GM03348 (cell line): ENCODE results near the gene ERC2.
A peak's percentile ranks its signal among the peaks of the same experiment; 100 is the strongest.
"Not testable (repeated sequence)": the region's sequence is repeated elsewhere in the genome, so short reads cannot be mapped to it uniquely, and the experiment has no call there.

Experiments used
- DNase-seq: peaks from one replicate; pipeline ENCODE4 v3.0.0; 2012; ENCODE audit warnings: low spot score

ERC2 gene

DNA sequence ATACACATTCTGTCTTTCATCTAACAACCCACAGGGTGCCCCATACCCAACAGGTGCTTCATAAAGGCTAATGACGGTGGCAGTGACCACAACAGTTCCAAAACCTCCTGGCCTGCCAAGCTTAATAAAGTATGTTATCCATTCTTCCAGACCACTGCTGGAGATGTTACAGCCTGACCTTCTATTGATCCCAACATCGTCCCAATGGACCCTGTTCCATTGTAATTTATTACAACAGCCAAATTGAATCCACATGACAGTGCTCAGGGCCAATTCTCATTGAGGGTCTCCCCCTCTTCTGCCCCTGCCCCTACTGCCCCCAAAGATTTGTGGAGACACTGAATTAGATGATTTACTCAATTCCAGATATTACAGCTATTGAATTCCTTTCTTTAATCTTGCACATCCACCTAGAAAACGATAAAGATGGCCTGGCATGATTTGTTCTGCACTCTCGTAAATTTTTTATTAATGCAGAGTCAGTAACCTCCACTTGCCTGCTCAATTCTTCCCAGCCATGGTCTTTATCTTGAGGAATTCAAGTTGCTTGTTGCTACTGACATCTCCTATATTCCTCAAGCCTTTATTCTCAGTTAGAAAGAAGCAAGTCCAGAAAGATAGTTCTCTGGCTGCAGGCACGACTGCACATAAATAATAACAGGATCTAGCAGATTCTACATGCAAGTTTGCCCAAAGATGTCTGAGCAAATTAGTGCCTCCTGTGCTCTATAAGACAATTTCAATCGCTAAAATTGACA, 407.6 kb downstream of the ERC2 start:
- DNase-seq, result no peak

- DNase-seq, result no peak
These were observed 408.5 kb downstream of the ERC2 start for GRCh38 chr3:56059731-56060130.

GRCh38 chr3:56055951-56056350, 412.3 kb downstream of the ERC2 start:
- no peak for DNase-seq

GRCh38 chr3:56055546-56055945, 412.7 kb downstream of the ERC2 start:
- no peak for DNase-seq

DNA sequence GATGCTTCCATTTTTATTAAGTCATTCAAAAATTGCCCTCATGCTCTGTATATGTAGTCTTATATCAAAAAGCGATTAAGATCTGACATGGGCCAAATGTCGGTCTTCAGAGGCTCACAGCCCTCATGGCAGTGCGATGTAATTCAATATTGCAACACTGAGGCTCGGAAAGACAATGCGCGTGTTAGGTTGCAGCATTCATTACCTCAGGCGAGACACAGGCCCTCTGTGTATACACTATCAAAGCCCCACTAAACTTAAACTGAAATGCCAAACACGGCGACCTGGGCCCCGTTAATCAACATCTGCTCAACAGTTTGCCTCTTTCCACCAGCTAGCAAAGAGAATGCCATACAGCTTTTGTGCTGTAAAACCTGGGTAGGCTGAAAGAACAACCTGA, 413.4 kb downstream of the ERC2 start:
- no peak for DNase-seq

- DNase-seq, result no peak
These were observed 414.5 kb downstream of the ERC2 start for GRCh38 chr3:56053727-56054126.

DNA sequence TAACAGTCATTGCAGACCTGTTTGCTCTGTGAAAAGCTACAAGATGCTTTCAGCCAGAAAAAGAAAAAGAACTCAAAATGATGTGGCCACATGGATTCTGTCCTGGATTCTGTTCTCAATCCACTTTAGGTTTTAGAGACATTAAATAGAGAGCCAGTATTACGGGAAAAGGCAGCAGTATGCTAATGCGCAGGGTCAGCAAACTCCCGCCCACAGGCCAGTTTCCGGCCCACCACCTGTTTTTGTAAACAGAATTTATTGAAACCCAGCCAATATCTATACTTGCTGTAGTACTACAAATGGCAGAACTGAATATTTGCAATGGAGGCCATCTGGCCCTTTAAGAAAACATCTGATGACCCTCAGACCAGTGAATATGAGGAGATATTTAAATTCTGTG, 416.1 kb downstream of the ERC2 start:
- DNase-seq, result no peak

DNA sequence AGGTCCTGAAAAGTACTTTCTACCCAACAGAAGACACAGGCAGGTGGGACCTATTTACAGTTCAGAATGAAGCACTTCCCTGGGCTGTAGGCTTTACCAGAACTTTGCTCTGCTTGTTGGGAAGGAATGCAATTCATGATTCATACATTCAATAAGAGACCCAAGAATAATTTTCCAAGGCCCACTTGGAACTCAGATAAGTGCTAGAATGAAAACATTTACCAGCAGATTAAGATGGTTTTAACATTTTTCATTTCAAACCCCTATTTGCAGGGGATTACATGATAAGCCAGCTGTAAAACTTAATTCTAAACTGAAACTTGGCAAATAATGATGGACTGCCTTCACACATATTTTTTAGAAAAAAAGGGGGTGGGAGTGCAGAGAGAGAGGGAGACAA, 417.2 kb downstream of the ERC2 start:
- no peak for DNase-seq

GRCh38 chr3:56048946-56049345, 419.3 kb downstream of the ERC2 start:
- DNase-seq, result no peak

- DNase-seq, result no peak
These were observed 419.9 kb downstream of the ERC2 start for GRCh38 chr3:56048331-56048730.

GRCh38 chr3:56042326-56042951, 425.8 kb downstream of the ERC2 start:
- DNase-seq, result peak; percentile 56

- DNase-seq, result no peak
These were observed 442.9 kb downstream of the ERC2 start for GRCh38 chr3:56025326-56025725.

GRCh38 chr3:56023546-56023945, 444.7 kb downstream of the ERC2 start:
- DNase-seq, result no peak

DNA sequence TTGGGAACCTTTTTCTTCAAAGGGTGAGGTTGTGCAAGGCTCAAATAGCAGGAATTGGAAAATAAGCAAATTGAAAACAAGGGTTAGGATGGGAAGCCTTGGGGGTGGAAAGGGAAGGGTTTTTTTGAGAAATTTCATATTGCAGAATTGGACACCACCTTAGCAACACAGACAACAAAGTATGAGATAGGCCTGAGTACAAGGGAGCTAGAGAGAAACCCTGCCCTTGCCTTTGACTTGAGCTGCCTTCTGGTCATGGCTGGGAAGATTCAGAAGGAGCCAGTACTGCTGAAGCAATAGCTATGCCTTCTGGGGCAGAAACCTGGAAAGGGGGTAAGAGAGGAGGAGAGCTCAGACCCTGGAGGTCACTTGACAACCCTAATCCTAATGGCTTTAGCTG, 445.6 kb downstream of the ERC2 start:
- DNase-seq, result no peak

- DNase-seq, result no peak
These were observed 448.6 kb downstream of the ERC2 start for GRCh38 chr3:56019490-56020146.

DNA sequence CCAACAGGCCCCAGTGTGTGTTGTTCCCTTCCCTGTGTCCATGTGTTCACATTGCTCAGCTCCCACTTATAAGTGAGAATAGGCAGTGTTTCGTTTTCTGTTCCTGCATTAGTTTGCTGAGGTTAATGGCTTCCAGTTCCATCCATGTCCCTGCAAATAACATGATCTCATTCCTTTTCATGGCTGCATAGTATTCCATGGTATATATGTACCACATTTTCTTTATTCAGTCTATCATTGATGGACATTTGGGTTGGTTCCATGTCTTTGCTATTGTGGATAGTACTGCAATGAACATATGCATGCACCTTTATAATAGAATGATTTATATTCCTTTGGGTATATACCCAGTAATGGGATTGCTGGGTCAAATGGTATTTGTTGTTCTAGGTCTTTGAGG, 452.9 kb downstream of the ERC2 start:
- DNase-seq, result not testable (repeated sequence)

GRCh38 chr3:56012721-56013120, 455.5 kb downstream of the ERC2 start:
- no peak for DNase-seq

DNA sequence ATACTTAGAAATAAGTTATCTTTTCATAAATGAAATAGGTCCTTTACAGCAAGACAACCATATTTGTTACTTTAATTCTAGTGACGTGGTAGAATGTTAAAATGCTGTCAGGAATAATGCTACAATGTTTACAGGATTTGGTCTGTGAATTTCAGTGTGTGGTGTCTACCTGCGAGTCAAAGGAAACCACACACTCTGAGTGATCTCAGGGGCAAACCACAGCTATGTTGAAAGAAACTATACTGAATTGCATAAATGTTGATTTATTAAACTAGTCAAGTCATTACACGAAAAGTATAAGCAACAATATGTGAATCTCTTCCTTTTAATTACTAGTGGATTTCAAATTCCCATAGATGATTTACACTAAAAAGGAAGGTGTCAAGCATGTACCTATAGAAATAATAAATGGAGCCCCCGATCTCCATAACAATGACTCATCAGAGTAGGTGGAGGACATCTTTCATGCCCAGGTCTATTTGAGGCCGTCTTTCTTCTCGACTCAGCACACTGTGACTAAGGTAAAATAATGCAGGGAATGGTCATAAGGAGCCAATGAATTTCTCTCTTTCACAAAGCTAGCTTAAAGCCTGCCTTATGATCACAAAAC, 463.0 kb downstream of the ERC2 start:
- no peak for DNase-seq

DNA sequence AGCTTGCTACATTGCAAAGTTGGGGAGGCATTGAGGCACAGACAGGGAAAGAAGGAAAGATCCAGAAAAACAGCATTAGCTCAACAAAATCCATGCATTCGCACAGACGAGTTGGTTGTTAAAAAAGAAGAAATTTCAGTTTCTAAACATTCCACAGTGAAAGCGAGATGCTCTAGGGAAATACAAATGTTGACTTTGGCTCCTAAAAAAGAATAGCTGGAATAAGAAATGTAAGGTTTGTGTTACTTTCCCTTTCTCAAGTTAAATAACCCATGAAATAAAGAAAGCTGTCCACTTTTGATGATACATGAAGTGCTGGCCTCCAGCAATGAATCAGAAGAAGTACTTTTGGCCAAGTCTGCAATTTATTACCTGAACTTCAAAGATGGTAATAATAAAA, 465.1 kb downstream of the ERC2 start:
- no peak for DNase-seq

DNA sequence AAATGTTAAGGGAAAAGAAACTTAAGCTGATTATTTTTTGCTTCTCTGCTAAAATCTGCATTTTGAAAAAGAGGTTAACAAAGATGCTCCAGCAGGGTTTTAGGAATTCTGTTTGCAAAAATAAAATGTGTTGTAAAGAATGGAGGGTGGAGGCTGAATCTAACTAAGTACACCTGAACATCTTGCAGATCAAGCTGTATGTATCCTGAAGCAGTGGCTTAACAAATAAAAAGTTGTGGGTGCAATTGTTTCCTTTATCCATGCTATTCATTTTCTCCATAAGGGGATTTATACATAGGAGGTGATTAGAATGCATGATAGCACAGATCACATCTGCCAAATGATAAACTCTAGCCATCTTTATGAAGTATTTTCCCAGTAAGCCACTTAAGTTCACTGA, 466.3 kb downstream of the ERC2 start:
- DNase-seq, result no peak

DNA sequence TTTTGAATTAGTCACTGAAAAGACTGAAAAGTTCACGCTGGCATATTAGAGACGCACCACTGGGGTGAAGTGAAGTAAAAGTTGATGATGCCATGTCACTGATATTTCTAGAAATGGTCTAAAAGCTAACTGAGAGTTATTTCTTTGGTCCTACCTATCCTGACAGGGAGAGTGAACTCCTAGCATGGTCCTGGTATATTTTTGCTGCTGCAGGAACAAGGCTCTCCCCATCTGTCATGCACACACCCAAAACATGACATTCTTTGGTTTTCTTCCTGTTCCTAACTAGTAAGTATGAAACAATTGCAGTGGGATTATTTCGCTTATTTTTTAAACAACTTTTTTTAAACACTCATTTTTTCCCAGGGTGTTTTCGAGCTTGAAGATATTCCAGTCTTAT, 466.7 kb downstream of the ERC2 start:
- no peak for DNase-seq

- DNase-seq, result no peak
These were observed 478.9 kb downstream of the ERC2 start for GRCh38 chr3:55989366-55989765.

DNA sequence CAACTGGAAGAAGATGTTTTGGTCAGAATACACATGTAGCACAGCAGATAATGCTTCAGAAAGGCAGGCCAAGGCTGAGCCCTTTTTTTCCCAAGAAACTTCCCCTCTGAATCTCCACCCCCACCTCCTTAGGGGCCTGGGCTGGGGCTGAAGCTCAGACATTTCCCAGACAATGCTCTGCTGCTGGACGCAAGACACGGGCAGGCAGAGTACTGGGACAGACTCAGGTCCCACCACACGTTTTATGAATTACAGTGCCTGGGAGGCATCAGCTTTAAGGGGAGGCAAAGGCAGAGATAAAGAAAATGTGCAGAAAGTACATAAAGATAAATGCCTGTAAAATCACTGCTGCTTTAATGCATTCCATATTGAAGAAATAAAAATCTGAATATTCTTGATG, 479.4 kb downstream of the ERC2 start:
- DNase-seq, result no peak
